ENCODE measurements around the gene KCNA1.

DNA sequence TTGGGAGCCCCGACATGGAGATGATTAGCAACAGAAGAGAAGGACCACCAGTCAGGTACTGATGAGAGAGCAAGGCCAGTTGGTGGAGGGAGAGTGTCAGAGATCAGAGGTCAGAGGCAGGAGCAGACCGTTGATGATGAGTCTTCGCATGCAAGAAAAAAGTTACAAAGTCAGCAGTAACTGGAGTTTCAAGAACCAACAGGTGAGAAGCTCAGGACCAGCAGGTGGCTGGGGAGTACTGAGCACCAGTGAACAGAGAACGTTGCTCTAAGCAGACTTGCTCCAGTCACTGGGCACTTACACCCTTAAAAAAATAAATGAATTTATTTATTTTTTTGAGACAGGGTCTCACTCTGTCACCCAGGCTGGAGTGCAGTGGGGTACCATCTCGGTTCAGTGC is 44.5 kb upstream of the KCNA1 start:
- TF ChIP-seq, protein P1, sequence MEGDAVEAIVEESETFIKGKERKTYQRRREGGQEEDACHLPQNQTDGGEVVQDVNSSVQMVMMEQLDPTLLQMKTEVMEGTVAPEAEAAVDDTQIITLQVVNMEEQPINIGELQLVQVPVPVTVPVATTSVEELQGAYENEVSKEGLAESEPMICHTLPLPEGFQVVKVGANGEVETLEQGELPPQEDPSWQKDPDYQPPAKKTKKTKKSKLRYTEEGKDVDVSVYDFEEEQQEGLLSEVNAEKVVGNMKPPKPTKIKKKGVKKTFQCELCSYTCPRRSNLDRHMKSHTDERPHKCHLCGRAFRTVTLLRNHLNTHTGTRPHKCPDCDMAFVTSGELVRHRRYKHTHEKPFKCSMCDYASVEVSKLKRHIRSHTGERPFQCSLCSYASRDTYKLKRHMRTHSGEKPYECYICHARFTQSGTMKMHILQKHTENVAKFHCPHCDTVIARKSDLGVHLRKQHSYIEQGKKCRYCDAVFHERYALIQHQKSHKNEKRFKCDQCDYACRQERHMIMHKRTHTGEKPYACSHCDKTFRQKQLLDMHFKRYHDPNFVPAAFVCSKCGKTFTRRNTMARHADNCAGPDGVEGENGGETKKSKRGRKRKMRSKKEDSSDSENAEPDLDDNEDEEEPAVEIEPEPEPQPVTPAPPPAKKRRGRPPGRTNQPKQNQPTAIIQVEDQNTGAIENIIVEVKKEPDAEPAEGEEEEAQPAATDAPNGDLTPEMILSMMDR (optimal IDR thresholded peaks at IDR 0.05 in 1 of 3, IDR thresholded peaks at IDR 0.05 in 1 of 3, conservative IDR thresholded peaks at IDR 0.05 in 1 of 3; ENCODE audit: extremely low read depth in 1 of 3, insufficient read depth in 2 of 3, low read length in 3 of 3): no peak
- TF ChIP-seq EZH2 (IDR thresholded peaks at IDR 0.05; ENCODE audit: low read length): no peak
